ENCODE results near the gene PRSS48. TPM values are rescaled to one million over a fixed set of nuclear protein-coding genes. Genes with fewer than 3 reads are reported as not detected.
"Not testable (repeated sequence)": the region's sequence is repeated elsewhere in the genome, so short reads cannot be mapped to it uniquely, and the experiment has no call there.

Gene PRSS48
- total RNA-seq, 2 experiments from 2014 or later = not detected

DNA sequence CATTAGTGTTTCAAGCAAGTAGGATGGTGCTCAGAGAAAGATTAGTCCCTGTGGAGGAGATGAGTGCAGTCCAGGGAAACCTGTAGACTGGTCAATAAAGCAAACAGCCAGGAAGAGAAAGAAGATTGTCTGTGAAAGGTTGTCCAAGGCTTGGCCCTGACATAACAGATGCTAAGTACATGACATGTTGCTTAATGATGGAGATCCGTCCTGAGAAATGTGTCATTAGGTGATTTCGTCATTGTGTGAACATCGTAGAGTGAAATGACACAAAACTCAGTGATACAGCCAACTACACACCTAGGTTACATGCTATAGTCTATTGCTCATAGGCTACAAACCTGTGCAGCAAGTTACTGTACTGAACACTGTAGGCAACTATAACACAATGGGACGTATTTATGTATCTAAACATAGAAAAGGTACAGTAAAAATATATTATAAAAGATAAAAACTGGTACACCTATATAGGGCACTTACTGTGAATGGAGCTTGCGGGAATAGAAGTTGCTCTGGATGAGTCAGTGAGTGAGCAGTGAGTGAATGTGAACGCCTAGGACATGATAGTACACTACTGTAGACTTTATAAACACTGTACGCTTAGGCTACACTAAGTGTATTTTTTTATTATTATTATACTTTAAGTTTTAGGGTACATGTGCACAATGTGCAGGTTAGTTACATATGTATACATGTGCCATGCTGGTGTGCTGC lies 9.0 kb upstream of the PRSS48 start:
- peaks cover 4% of the 10 kb centered on the region for H3K27me3 Mint-ChIP-seq

DNA sequence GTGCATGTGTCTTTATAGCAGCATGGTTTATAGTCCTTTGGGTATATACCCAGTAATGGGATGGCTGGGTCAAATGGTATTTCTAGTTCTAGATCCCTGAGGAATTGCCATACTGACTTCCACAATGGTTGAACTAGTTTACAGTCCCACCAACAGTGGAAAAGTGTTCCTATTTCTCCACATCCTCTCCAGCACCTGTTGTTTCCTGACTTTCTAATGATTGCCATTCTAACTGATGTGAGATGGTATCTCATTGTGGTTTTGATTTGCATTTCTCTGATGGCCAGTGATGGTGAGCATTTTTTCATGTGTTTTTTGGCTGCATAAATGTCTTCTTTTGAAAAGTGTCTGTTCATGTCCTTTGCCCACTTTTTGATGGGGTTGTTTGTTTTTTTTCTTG lies 8.1 kb upstream of the PRSS48 start:
- H3K4me3 Mint-ChIP-seq; ATAC-seq; POLR2A ChIA-PET; H3K27ac Mint-ChIP-seq; H3K27me3 Mint-ChIP-seq; H3K9me3 Mint-ChIP-seq; intact Hi-C loops (cut with micrococcal nuclease); CTCF ChIA-PET; H3K4me1 Mint-ChIP-seq (ENCODE audit: low read depth); H3K36me3 Mint-ChIP-seq (ENCODE audit: low read depth); DNase-seq: not testable (repeated sequence)

More for the DNA sequence above, 9.0 kb upstream of the PRSS48 start:
- DNase-seq (no peak), ATAC-seq (no peak)
- ChIA-PET CTCF (no interaction called here), POLR2A (no interaction called here)
- TF ChIP-seq, protein P1, sequence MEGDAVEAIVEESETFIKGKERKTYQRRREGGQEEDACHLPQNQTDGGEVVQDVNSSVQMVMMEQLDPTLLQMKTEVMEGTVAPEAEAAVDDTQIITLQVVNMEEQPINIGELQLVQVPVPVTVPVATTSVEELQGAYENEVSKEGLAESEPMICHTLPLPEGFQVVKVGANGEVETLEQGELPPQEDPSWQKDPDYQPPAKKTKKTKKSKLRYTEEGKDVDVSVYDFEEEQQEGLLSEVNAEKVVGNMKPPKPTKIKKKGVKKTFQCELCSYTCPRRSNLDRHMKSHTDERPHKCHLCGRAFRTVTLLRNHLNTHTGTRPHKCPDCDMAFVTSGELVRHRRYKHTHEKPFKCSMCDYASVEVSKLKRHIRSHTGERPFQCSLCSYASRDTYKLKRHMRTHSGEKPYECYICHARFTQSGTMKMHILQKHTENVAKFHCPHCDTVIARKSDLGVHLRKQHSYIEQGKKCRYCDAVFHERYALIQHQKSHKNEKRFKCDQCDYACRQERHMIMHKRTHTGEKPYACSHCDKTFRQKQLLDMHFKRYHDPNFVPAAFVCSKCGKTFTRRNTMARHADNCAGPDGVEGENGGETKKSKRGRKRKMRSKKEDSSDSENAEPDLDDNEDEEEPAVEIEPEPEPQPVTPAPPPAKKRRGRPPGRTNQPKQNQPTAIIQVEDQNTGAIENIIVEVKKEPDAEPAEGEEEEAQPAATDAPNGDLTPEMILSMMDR (IDR thresholded peaks at IDR 0.05) = no peak
- Mint-ChIP-seq H3K4me1 (ENCODE audit: low read depth) (no peaks in the 10 kb centered on the region), H3K27ac (no peak overlapping the region), H3K9me3 (no peaks in the 10 kb centered on the region), H3K4me3 (no peak overlapping the region), H3K36me3 (ENCODE audit: low read depth) (no peaks in the 10 kb centered on the region)
- intact Hi-C loops (cut with micrococcal nuclease) = no loop called here

DNA sequence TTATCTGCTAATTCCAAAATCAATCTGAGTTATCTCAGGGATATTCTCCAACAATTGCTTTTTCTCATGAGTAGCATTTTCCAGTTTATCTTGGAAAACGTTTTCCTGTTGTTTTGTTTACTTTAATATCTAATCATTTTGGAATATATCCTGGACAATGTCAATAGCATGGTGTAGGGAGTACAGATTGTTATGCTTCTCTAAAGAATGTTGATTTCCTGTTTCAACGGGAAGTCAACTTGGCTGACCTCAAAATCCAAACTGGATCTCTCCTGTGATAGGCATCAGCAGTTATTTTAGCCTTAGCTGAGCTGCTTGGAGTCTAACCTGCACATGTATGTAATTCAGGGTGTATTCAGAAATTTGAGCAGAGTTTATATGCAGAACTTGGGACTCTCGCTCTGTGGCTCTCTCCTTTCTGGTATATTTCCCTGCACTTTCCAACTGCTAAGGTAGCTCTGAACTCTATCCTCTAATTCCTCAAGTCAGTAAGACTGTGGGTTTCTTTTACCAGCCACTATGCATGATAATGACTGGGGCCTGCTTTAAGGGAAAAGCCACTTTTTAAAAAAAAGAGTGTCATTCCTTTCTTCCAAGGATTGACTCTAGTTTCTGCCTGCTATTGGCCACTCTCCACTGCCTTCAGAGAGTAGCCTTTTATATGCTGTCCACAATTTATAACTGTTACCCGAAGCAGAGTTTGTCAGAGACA lies 7.7 kb downstream of the PRSS48 start:
- ChIA-PET POLR2A (no interaction called here), CTCF (interaction anchor here (0.9 kb wide), 1 partner anchor 8 kb away, joined by 3 read pairs; no protein-coding TSS in a partner anchor)
- intact Hi-C loops (cut with micrococcal nuclease) = no loop called here
- ATAC-seq (no peak), DNase-seq (no peak)
- H3K9me3 Mint-ChIP-seq = peaks cover 3% of the 10 kb centered on the region
- no peak overlapping the region for H3K27ac Mint-ChIP-seq
- H3K27me3 Mint-ChIP-seq = peaks cover 2% of the 10 kb centered on the region
- no peak overlapping the region for H3K4me3 Mint-ChIP-seq
- TF ChIP-seq, protein P1 (IDR thresholded peaks at IDR 0.05) = no peak
- no peaks in the 10 kb centered on the region for H3K4me1 Mint-ChIP-seq (ENCODE audit: low read depth)
- no peaks in the 10 kb centered on the region for H3K36me3 Mint-ChIP-seq (ENCODE audit: low read depth)

DNA sequence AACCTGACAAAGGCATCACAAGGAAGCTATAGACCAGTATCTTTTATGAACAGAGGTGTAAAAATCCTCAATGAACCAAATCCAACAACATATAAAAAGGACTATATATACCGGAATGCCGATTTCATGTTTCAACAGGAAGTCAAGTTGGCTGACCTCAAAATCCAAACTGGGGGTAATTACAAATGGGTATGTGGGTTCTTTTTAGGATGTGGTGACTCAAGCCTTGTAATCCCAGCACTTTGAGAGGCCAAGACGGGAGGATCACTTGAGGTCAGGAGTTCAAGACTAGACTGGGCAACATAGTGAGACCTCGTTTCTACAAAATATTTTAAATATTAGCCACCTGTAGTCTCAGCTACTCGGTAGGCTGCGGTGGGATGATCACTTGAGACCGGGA lies 10.4 kb downstream of the PRSS48 start:
- peaks cover 2% of the 10 kb centered on the region for H3K27me3 Mint-ChIP-seq
- peaks cover 3% of the 10 kb centered on the region for H3K9me3 Mint-ChIP-seq
- ChIA-PET POLR2A (no interaction called here), CTCF (interaction anchor here (0.6 kb wide), 1 partner anchor 1123 kb away, joined by 3 read pairs; no protein-coding TSS in a partner anchor)
- TF ChIP-seq, protein P1 (IDR thresholded peaks at IDR 0.05) = no peak
- no peaks in the 10 kb centered on the region for H3K4me1 Mint-ChIP-seq (ENCODE audit: low read depth)
- no peak for ATAC-seq
- no peak overlapping the region for H3K27ac Mint-ChIP-seq
- DNase-seq = no peak
- intact Hi-C loops (cut with micrococcal nuclease) = no loop called here
- no peaks in the 10 kb centered on the region for H3K36me3 Mint-ChIP-seq (ENCODE audit: low read depth)
- H3K4me3 Mint-ChIP-seq = no peak overlapping the region

DNA sequence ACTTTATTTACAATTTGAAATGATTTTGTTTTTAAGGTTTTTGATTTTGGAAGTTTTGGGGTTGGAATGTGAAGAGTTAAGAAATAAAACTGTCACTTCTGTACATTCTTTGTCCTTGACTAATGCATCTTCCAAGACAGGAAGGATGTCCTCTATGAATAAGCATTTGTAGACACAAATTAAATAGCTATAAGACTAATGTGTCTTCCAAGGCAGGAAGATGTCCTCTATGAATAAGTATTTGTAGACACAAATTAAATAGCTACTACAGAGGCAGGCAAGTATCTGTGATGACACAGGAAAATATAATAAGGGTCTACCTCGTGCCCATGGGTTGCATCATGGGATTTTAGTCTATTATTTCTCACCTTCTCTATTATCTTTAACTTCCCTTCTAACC lies 14.5 kb downstream of the PRSS48 start:
- no peak overlapping the region for H3K27ac Mint-ChIP-seq
- ChIA-PET POLR2A (no interaction called here), CTCF (no interaction called here)
- H3K36me3 Mint-ChIP-seq (ENCODE audit: low read depth) = no peaks in the 10 kb centered on the region
- no peaks in the 10 kb centered on the region for H3K27me3 Mint-ChIP-seq
- H3K4me3 Mint-ChIP-seq = no peak overlapping the region
- ATAC-seq (no peak), DNase-seq (no peak)
- TF ChIP-seq, protein P1 (IDR thresholded peaks at IDR 0.05) = no peak
- H3K9me3 Mint-ChIP-seq = no peaks in the 10 kb centered on the region
- H3K4me1 Mint-ChIP-seq (ENCODE audit: low read depth) = no peaks in the 10 kb centered on the region
- intact Hi-C loops (cut with micrococcal nuclease) = no loop called here
